GM12864 (cell line): ENCODE results near the gene PCSK2.

Experiments used
- DNase-seq: peaks from one replicate; pipeline ENCODE4 v3.0.0-alpha.2; 2011; ENCODE audit warnings: low read depth
- H3K4me3 ChIP-seq: 2 replicates; pipeline ENCODE4 v1.5.1; 2011; ENCODE audit warnings: mild to moderate bottlenecking, low read depth, low read length, control low read depth
- TF ChIP-seq, protein P1 (sequence below): IDR thresholded peaks from 2 replicates; pipeline ENCODE4 v1.5.1; 2011; ENCODE audit warnings: low read depth, mild to moderate bottlenecking, moderate library complexity, low read length, control low read depth, inconsistent platforms; ENCODE audit errors: missing control alignments

Gene PCSK2, protein sequence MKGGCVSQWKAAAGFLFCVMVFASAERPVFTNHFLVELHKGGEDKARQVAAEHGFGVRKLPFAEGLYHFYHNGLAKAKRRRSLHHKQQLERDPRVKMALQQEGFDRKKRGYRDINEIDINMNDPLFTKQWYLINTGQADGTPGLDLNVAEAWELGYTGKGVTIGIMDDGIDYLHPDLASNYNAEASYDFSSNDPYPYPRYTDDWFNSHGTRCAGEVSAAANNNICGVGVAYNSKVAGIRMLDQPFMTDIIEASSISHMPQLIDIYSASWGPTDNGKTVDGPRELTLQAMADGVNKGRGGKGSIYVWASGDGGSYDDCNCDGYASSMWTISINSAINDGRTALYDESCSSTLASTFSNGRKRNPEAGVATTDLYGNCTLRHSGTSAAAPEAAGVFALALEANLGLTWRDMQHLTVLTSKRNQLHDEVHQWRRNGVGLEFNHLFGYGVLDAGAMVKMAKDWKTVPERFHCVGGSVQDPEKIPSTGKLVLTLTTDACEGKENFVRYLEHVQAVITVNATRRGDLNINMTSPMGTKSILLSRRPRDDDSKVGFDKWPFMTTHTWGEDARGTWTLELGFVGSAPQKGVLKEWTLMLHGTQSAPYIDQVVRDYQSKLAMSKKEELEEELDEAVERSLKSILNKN

GRCh38 chr20:17226410-17227218 is at the start of gene PCSK2:
Gene PCSK2 (plus strand): TSS chr20:17227040. CDS start chr20:17227306, 266 bp downstream.
- DNase-seq, result no peak
- no peak within 1 kb of the TSS for H3K4me3 ChIP-seq
- TF ChIP-seq, protein P1, sequence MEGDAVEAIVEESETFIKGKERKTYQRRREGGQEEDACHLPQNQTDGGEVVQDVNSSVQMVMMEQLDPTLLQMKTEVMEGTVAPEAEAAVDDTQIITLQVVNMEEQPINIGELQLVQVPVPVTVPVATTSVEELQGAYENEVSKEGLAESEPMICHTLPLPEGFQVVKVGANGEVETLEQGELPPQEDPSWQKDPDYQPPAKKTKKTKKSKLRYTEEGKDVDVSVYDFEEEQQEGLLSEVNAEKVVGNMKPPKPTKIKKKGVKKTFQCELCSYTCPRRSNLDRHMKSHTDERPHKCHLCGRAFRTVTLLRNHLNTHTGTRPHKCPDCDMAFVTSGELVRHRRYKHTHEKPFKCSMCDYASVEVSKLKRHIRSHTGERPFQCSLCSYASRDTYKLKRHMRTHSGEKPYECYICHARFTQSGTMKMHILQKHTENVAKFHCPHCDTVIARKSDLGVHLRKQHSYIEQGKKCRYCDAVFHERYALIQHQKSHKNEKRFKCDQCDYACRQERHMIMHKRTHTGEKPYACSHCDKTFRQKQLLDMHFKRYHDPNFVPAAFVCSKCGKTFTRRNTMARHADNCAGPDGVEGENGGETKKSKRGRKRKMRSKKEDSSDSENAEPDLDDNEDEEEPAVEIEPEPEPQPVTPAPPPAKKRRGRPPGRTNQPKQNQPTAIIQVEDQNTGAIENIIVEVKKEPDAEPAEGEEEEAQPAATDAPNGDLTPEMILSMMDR, result no peak

- DNase-seq, result no peak
- no peak overlapping the region for H3K4me3 ChIP-seq
- TF ChIP-seq, protein P1, result no peak
These were observed 49.5 kb upstream of the PCSK2 start for GRCh38 chr20:17177341-17177740.

GRCh38 chr20:17179840-17180239 is 47.0 kb upstream of the PCSK2 start:
- TF ChIP-seq, protein P1, result no peak

DNA sequence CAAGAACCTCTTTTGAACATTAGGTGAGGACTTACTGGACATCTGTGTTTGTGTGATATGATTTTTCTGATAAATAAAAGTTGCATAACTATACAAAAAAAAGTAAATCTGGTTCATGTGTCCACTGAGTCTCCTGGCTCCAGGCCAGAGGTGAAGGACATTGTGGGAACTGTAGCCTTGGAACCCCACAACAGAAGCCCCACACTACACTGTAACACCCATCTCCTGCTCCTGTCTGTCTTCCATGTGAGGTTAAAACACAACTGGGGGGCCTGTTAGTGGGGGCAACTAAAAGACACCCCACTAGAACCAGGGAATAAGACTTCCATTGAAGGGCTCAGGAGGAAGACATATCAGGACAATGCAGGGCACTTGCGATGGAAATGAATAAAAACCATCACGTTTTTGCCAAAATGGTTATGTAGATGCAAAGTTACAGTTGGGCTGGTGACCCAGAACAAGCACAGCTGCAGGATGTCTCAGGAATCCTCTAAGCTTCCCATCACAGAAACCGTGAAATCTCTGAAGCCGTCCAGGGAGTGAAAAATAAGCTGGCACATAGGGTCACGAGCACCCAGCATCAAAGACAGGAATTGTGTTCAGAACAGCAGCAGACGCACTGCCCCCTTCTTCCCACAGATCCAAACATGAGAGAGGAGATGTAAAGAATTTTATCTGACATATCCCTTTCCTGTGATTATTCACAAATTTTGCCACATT is 36.7 kb upstream of the PCSK2 start:
- TF ChIP-seq, protein P1, result no peak
- DNase-seq, result no peak
- no peak overlapping the region for H3K4me3 ChIP-seq

More at GRCh38 chr20:17179840-17180239, 47.0 kb upstream of the PCSK2 start:
- H3K4me3 ChIP-seq, result no peak overlapping the region
- DNase-seq, result no peak

DNA sequence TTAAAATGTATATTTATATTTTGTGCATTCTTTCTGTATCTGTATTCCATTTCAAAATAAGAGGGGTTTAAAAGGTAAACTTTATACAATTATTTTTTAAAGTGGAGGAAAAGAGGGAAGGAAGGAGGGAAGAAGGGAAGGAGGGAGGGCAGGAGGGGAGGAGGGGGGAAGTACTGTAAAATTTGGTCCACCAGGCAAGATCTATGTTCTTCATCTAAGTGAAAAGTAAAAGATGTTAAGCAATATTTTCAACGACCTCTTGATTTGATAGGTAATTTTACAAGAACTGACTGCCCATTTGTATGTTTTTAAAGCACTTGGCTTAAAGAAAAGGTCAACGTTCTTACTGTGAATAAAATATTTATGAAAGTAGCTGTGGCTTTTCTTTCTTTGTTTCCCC is 29.8 kb upstream of the PCSK2 start:
- TF ChIP-seq, protein P1, result no peak
- H3K4me3 ChIP-seq, result no peak overlapping the region
- no peak for DNase-seq

DNA sequence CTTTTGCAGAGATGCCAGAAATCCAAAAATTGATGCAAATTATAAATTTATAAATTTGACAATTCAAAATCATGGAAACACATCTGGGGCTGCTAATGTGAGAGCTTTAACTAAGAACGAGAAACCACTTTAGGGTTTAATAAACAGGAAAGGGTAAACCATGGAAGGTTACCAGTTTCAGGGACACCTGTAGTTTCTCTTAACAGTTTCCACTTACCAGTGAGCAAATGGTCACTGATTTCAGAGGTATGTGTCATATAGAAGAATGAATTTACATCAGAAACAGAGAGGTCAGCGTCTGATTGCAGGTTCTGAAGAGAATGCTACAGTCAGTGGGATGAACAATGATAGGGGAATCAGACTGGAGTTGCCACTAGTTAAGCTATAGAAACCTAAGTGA is 24.8 kb upstream of the PCSK2 start:
- TF ChIP-seq, protein P1, result no peak
- DNase-seq, result no peak
- H3K4me3 ChIP-seq, result no peak overlapping the region
